Neuronal stem cell (in vitro differentiated cells): ENCODE measurements around the gene PIGK.

Experiments used
- DNase-seq: peaks from one replicate; pipeline ENCODE4 v3.0.0-alpha.2; 2013; ENCODE audit warnings: low spot score
- H2AFZ ChIP-seq: one replicate; pipeline ENCODE4 v1.6.1; 2013; ENCODE audit warnings: mild to moderate bottlenecking, low read length, inconsistent platforms
- H2AK5ac ChIP-seq: 2 replicates; pipeline ENCODE4 v1.6.1; 2013; ENCODE audit warnings: low read depth, mild to moderate bottlenecking, inconsistent platforms, low read length, moderate library complexity, mixed read lengths
- H2BK120ac ChIP-seq: 2 replicates; pipeline ENCODE4 v1.6.1; 2013; ENCODE audit warnings: low read depth, mild to moderate bottlenecking, inconsistent platforms, low read length, moderate library complexity, mixed read lengths
- H2BK12ac ChIP-seq: one replicate; pipeline ENCODE4 v1.6.1; 2013; ENCODE audit warnings: low read length, inconsistent platforms
- H2BK15ac ChIP-seq: 2 replicates; pipeline ENCODE4 v1.6.1; 2013; ENCODE audit warnings: mild to moderate bottlenecking, low read length, inconsistent platforms, mixed read lengths
- H2BK5ac ChIP-seq: one replicate; pipeline ENCODE4 v1.6.1; 2013; ENCODE audit warnings: inconsistent platforms, mild to moderate bottlenecking, low read length, moderate library complexity
- H3K14ac ChIP-seq: one replicate; pipeline ENCODE4 v1.6.1; 2013; ENCODE audit warnings: low read length, inconsistent platforms
- H3K18ac ChIP-seq: 2 replicates; pipeline ENCODE4 v1.6.1; 2013; ENCODE audit warnings: low read length, inconsistent platforms
- H3K23ac ChIP-seq: 2 replicates; pipeline ENCODE4 v1.6.1; 2013; ENCODE audit warnings: low read depth, mild to moderate bottlenecking, mixed read lengths, low read length, inconsistent platforms; ENCODE audit not compliant: poor library complexity
- H3K27ac ChIP-seq: replicated peaks from 3 replicates; pipeline ENCODE4 v1.5.1; 2013; ENCODE audit warnings: low read length, inconsistent platforms
- H3K27me3 ChIP-seq, 3 experiments: 2 replicates each; pipeline ENCODE4 v1.6.1; 2013; ENCODE audit warnings: low read length in 3 of 3, mild to moderate bottlenecking in 2 of 3, inconsistent platforms in 1 of 3, low read depth in 1 of 3, mixed read lengths in 1 of 3, moderate library complexity in 1 of 3; ENCODE audit not compliant: control insufficient read depth in 3 of 3, insufficient read depth in 3 of 3
- H3K36me3 ChIP-seq, 2 donors: replicated peaks in 1 of 2; 2 replicates each; pipeline ENCODE4 v1.6.1; 2013; ENCODE audit warnings: low read length in 2 of 2; ENCODE audit not compliant: control insufficient read depth in 2 of 2, insufficient read depth in 2 of 2
- H3K4ac ChIP-seq: 2 replicates; pipeline ENCODE4 v1.6.1; 2013; ENCODE audit warnings: inconsistent platforms, mild to moderate bottlenecking, low read length, moderate library complexity
- H3K4me1 ChIP-seq, 2 donors: 1 replicate in 1 of 2; 2 replicates in 1 of 2; pipeline ENCODE4 v1.6.1; 2013; ENCODE audit warnings: low read length in 2 of 2, low read depth in 1 of 2; ENCODE audit not compliant: control insufficient read depth in 2 of 2, insufficient read depth in 1 of 2
- H3K4me2 ChIP-seq: one replicate; pipeline ENCODE4 v1.6.1; 2013; ENCODE audit warnings: mild to moderate bottlenecking, low read length, inconsistent platforms; ENCODE audit not compliant: insufficient read depth, poor library complexity, severe bottlenecking
- H3K4me3 ChIP-seq, 2 donors: 2 replicates each; pipeline ENCODE4 v1.5.1; 2013; ENCODE audit warnings: low read length in 2 of 2, mild to moderate bottlenecking in 2 of 2, inconsistent platforms in 1 of 2, moderate library complexity in 1 of 2
- H3K79me1 ChIP-seq: one replicate; pipeline ENCODE4 v1.6.1; 2013; ENCODE audit warnings: low read depth, mild to moderate bottlenecking, inconsistent platforms, low read length, moderate library complexity
- H3K9ac ChIP-seq: one replicate; pipeline ENCODE4 v1.6.1; 2013; ENCODE audit warnings: mild to moderate bottlenecking, low read depth, low read length, inconsistent platforms; ENCODE audit not compliant: poor library complexity
- H3K9me3 ChIP-seq, 2 donors: replicated peaks in 1 of 2; 2 replicates each; pipeline versions ENCODE3 to v1.6.1; 2013; ENCODE audit warnings: low read length in 2 of 2, mild to moderate bottlenecking in 2 of 2, inconsistent platforms in 1 of 2, low read depth in 1 of 2, mixed read lengths in 1 of 2, moderate library complexity in 1 of 2; ENCODE audit not compliant: control insufficient read depth in 2 of 2, insufficient read depth in 1 of 2
- H4K8ac ChIP-seq: one replicate; pipeline ENCODE4 v1.6.1; 2013; ENCODE audit warnings: low read depth, mild to moderate bottlenecking, inconsistent platforms, low read length, moderate library complexity
- H4K91ac ChIP-seq: one replicate; pipeline ENCODE4 v1.6.1; 2013; ENCODE audit warnings: low read length, low read depth, mild to moderate bottlenecking, inconsistent platforms; ENCODE audit not compliant: poor library complexity
- WGBS, 2 donors: extraction: QIAGEN DNeasy Blood & Tissue Kit; methylation state at CpG; one replicate each; pipeline ENCODE4 v1.1.7; 2013; ENCODE audit warnings: missing lambda C conversion rate in 2 of 2, mixed read lengths in 1 of 2; ENCODE audit not compliant: insufficient read length in 2 of 2, insufficient replicate concordance in 1 of 2; ENCODE audit errors: extremely low coverage in 2 of 2; 5-methylcytosine and 5-hydroxymethylcytosine counted together

The PIGK gene

DNA sequence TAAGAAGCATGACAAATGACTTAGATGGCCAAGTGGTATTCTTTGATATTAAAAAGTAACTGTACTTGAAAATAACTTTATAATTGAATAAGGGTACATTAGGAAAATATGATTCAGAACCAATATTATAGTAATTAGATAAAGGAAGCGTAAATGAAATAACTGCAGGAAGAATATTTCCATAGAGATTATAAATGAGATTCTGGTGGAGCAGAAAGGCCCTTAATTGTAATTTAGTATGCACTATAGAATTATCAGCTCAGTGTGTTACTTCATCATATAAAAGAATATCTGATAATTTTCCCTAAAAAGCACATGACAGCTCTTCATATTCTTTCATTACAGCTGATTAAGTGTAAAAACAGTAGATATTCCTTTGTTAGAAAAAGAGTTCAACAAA lies 171.7 kb downstream of the PIGK start:
- no CpG with 5 or more reads among the region's 1 CpG for WGBS, 2 donors
- H2BK15ac ChIP-seq: no peak overlapping the region

GRCh38 chr1:77044133-77044849 lies 174.9 kb downstream of the PIGK start:
- no peak overlapping the region for H3K18ac ChIP-seq
- no peak for DNase-seq
- H3K4me3 ChIP-seq: peak overlapping the region in 1 of 2 donors; percentile 32
- H2BK120ac ChIP-seq: no peak overlapping the region
- no peak overlapping the region for H2AK5ac ChIP-seq
- no peak overlapping the region for H3K27ac ChIP-seq
- WGBS, 2 donors: no CpG with 5 or more reads among the region's 20 CpGs
- no peak overlapping the region for H4K8ac ChIP-seq
- no peak overlapping the region for H2BK12ac ChIP-seq
- H3K27me3 ChIP-seq: no peaks in the 10 kb centered on the region
- peak overlapping the region; percentile 22 for H3K14ac ChIP-seq
- H2AFZ ChIP-seq: no peak overlapping the region
- no peaks in the 10 kb centered on the region for H3K9me3 ChIP-seq
- H3K23ac ChIP-seq: no peak overlapping the region
- no peak overlapping the region for H2BK15ac ChIP-seq
- H3K4me1 ChIP-seq: no peaks in the 10 kb centered on the region
- no peaks in the 10 kb centered on the region for H3K79me1 ChIP-seq
- H3K4ac ChIP-seq: no peak overlapping the region
- H4K91ac ChIP-seq: no peak overlapping the region
- H3K9ac ChIP-seq: no peak overlapping the region
- no peak overlapping the region for H3K4me2 ChIP-seq
- peaks cover 0 to 3% of the 10 kb centered on the region in 2 donors for H3K36me3 ChIP-seq
- H2BK5ac ChIP-seq: no peak overlapping the region

More for the DNA sequence above, 171.7 kb downstream of the PIGK start:
- Histone ChIP-seq H4K8ac (no peak overlapping the region), H3K27me3 (no peaks in the 10 kb centered on the region), H3K4me1 (no peaks in the 10 kb centered on the region), H3K4me3 (no peak overlapping the region), H2AK5ac (no peak overlapping the region), H2BK120ac (no peak overlapping the region), H3K79me1 (no peaks in the 10 kb centered on the region), H2AFZ (no peak overlapping the region), H3K4me2 (no peak overlapping the region), H3K27ac (no peak overlapping the region), H3K23ac (no peak overlapping the region), H3K9ac (no peak overlapping the region), H3K14ac (no peak overlapping the region), H3K4ac (no peak overlapping the region), H3K9me3 (no peaks in the 10 kb centered on the region), H3K36me3 (peaks cover 7 to 15% of the 10 kb centered on the region in 2 donors), H4K91ac (no peak overlapping the region), H3K18ac (no peak overlapping the region), H2BK12ac (no peak overlapping the region), H2BK5ac (no peak overlapping the region)
- no peak for DNase-seq

DNA sequence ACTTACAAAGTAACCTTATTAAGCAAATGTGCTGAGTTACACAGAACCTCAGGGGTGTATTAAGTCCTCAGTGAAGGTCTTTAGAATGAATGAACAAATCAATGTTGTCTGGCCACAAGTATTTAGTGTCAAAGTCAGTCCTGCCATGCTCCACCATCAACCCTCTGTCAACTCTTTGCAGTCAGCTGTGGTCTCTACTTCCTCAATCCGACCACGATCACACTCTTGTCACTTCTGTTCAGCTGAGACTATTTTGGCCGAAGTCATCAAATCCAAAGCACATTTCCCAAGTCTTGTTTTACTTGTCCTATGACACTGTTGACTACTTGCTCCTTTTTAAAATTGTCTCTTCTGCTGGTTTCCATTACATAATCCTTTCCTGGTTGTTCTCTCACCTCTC lies 178.4 kb downstream of the PIGK start:
- no peaks in the 10 kb centered on the region for H3K27me3 ChIP-seq
- no peak for DNase-seq
- no peak overlapping the region for H3K27ac ChIP-seq
- no peaks in the 10 kb centered on the region for H3K79me1 ChIP-seq
- H2AFZ ChIP-seq: no peak overlapping the region
- no peak overlapping the region for H3K18ac ChIP-seq
- H4K91ac ChIP-seq: no peak overlapping the region
- no peaks in the 10 kb centered on the region for H3K36me3 ChIP-seq
- H3K23ac ChIP-seq: no peak overlapping the region
- no peak overlapping the region for H2BK12ac ChIP-seq
- H3K4me2 ChIP-seq: no peak overlapping the region
- no peaks in the 10 kb centered on the region for H3K9me3 ChIP-seq
- H2AK5ac ChIP-seq: no peak overlapping the region
- H3K4me1 ChIP-seq: no peaks in the 10 kb centered on the region
- WGBS, 2 donors: no CpG with 5 or more reads among the region's 3 CpGs
- H3K4ac ChIP-seq: no peak overlapping the region
- no peak overlapping the region for H2BK15ac ChIP-seq
- H3K14ac ChIP-seq: no peak overlapping the region
- no peak overlapping the region for H3K4me3 ChIP-seq
- H2BK120ac ChIP-seq: no peak overlapping the region
- H3K9ac ChIP-seq: no peak overlapping the region
- H4K8ac ChIP-seq: no peak overlapping the region
- no peak overlapping the region for H2BK5ac ChIP-seq

GRCh38 chr1:77039739-77040138 lies 179.5 kb downstream of the PIGK start:
- Histone ChIP-seq H3K4me2 (no peak overlapping the region), H2BK12ac (no peak overlapping the region), H2AFZ (no peak overlapping the region), H3K27ac (no peak overlapping the region), H3K23ac (no peak overlapping the region), H2BK5ac (no peak overlapping the region), H3K27me3 (no peaks in the 10 kb centered on the region), H3K4ac (no peak overlapping the region), H3K14ac (no peak overlapping the region), H3K18ac (no peak overlapping the region), H3K4me3 (no peak overlapping the region), H2BK15ac (no peak overlapping the region), H4K8ac (no peak overlapping the region), H3K4me1 (no peaks in the 10 kb centered on the region), H3K9me3 (no peaks in the 10 kb centered on the region), H2BK120ac (no peak overlapping the region), H4K91ac (no peak overlapping the region), H2AK5ac (no peak overlapping the region), H3K36me3 (no peaks in the 10 kb centered on the region), H3K9ac (no peak overlapping the region), H3K79me1 (no peaks in the 10 kb centered on the region)
- no CpG with 5 or more reads among the region's 8 CpGs for whole genome bisulfite sequencing, 2 donors
- no peak for DNase-seq
